HL-60/S4 treated with retinoic acid at 250 ng/mL for 4 days and 3 days (cell line): Measurements from ENCODE around the gene RAB38.

Experiments used
- in situ Hi-C: fragments of 300-500 bp; cut with MboI; formaldehyde crosslinking; loops from 2 replicates; pipeline ENCODE4 v1.7.0; 2022; ENCODE audit warnings: low sequenced_read_pairs

The RAB38 gene

DNA sequence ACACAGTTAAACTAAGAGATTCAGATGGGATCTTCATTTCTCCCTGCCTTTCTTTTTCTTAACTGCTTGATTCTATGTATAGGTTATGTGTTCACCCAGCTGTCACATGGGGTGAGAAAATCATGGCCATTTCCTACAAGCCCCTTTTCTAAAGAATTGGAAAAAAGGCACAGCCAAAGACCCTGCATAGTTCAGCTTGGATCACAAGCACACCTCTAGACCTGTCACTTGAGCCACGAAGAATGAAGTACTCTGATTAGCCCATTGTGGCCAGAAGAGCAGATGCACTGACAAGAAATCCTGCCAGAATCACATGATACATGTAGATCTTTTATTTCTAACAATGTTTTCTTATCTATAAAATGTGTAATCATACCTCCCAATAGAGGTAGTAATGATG, 69.7 kb downstream of the RAB38 start:
- in situ Hi-C loops: no loop called here

- in situ Hi-C loops: no loop called here
These were observed 70.8 kb downstream of the RAB38 start for GRCh38 chr11:88104408-88104807.

DNA sequence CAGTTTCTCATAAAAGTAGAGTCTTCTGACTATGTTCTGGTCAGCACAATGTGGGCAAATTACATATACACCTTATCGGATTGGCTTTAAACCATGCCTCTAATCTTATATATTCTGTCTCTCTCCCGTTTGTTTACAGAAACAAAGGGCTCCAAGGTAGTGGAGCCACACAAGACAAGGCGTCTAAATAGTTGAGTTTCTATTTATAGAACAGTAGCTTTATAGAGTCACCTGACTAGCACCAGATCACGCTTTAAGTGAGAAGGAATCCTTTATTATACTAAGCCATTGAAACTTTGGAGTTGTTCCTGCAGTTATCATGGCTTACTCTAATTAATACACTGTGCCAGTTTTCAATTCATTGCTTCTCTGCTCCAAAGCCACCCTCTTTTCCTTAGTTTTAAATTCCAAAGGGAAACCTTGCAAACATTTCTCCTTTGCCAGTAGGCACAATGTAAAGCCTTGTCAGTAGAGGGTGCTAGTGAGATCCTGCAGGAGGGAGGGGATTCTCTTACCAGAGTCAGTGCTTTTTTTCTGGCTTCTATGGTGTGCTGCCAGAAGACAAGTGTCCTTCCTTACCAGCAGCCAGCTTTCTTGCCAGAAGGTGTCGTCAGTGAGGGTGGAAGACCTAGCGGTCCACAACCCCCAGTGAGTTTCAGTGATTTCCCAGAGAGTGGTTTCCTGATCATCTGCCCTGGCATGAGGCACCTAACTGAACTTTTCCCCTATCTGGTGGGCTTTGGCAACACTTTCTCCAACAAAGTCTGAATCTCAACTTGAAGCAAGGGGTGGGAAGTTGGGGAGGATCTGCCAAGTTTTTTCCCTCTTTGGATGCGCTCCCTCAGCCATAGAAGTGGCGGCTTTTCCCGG, 71.7 kb downstream of the RAB38 start:
- in situ Hi-C loops: no loop called here

GRCh38 chr11:88102598-88102934, 72.7 kb downstream of the RAB38 start:
- in situ Hi-C loops: no loop called here

DNA sequence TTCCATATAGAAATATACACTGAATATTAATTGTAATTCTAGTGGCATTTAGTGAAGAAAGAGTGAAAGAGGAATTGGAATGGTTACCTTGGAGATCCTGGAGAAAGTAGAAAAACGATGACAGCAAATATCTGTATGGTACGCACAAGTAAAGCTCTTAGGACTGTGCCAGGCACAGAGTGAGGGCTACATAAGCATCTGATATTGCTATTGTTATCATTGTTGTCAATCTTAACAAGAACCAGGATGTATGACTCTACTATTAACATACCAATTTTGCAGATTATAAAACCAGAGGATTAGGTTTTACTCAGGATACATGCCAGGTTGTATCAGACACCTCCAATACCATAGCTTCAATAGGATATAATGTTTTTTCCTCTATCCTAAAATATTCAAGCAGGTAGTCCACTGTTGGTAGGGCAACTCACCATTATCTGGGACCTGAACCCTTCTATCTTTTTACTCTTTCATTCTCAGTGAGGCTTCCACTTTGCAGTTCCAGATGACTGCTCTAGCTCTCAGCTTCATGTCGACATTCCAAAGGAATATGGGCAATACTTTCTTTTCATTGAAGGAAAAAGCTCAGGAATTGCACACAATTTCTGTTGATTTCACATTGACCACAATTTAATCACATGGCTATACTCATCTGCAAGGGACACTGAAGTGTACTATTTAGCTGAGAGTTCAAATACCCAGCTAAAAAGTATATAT, 73.2 kb downstream of the RAB38 start:
- in situ Hi-C loops: no loop called here

- in situ Hi-C loops: no loop called here
These were observed 75.1 kb downstream of the RAB38 start for GRCh38 chr11:88100151-88100550.

DNA sequence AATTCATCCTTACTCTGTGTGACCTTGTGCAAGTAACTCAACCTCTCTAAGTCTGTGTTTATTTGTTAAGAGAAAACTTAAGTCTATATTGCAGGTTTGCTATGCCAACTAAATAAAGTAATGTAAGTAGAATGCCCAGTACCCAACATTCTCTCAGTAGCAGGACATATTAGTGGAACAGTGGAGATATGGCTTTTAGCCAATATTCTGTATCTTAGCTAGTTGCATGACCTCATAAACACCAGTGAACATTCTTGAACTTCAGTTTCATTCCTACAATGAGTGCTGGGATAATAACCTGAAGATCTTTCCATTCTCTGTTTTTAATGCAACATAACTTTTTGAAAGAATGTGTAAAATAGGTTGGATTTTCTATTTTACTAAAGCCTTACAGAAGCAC, 77.0 kb downstream of the RAB38 start:
- in situ Hi-C loops: no loop called here

GRCh38 chr11:88089134-88089533, 86.1 kb downstream of the RAB38 start:
- in situ Hi-C loops: no loop called here

- in situ Hi-C loops: no loop called here
These were observed 87.9 kb downstream of the RAB38 start for GRCh38 chr11:88087337-88087736.

DNA sequence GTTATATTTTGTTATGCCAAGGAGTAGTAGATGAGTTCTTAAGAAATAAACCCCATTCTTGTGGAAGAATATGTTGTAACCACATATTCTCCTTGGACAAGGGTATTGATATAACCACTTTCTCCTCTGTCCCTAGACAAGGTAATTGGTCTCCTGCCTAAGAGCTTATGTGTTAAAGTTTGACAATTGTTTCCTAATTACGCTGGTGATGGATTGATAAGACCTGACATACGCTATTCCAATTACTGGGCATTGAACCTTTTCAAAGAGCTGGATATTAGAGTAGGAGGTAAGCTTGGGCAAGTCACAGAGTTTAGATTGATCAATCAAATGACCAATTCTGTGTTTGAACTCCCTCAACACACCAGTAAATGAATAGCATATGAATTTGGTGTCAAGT, 88.9 kb downstream of the RAB38 start:
- in situ Hi-C loops: no loop called here

DNA sequence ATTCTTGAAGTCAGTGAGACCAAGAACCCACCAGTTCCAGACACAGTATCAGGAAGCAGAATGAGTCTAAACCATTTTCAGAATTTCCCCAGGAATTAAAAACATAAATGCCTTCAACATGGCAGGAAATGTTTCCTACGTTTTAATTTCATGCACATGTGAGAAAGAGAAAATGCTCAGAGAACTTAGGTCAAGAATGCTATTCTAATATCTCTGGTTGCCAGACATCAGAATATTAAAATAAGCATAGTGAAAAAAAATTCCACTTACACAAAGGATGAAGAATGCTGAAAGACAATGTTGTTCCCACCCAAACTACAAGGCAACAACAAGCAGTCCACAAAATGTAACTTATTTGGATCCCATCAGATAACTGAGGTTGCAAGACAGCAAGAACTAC, 104.8 kb downstream of the RAB38 start:
- in situ Hi-C loops: no loop called here

- in situ Hi-C loops: no loop called here
These were observed 106.2 kb downstream of the RAB38 start for GRCh38 chr11:88068848-88069554.

- in situ Hi-C loops: no loop called here
These were observed 109.2 kb downstream of the RAB38 start for GRCh38 chr11:88066090-88066489.

- in situ Hi-C loops: no loop called here
These were observed 111.0 kb downstream of the RAB38 start for GRCh38 chr11:88064097-88064705.
